K562 (cell line): ENCODE results near the gene TEDC1.

ENCODE experiments used
- ARNT ChIP-seq, 2 experiments: fragments of 450-650 bp; IDR thresholded peaks; 2 replicates each; pipeline ENCODE4 v1.6.1; 2016; ENCODE audit warnings: mild to moderate bottlenecking in 1 of 2
- CTCF ChIP-seq, 3 experiments: IDR thresholded peaks in 2 of 3; conservative IDR thresholded peaks in 1 of 3; 2 replicates each; pipeline ENCODE4 v1.5.1; 2011 to 2012; ENCODE audit warnings: low read length in 3 of 3, mild to moderate bottlenecking in 3 of 3, control low read depth in 2 of 3, improper control_type of control experiment in 1 of 3, inconsistent platforms in 1 of 3, low read depth in 1 of 3, mixed read lengths in 1 of 3, moderate library complexity in 1 of 3; ENCODE audit not compliant: insufficient read depth in 2 of 3
- ELF4 ChIP-seq: fragments of 450-650 bp; formaldehyde crosslinking; IDR thresholded peaks from 2 replicates; pipeline ENCODE4 v1.4.0; 2022; ENCODE audit warnings: missing genetic modification characterization
- IRF2 ChIP-seq: sonication (generic); formaldehyde crosslinking; IDR thresholded peaks from 2 replicates; pipeline ENCODE4 v1.8.1; 2022; ENCODE audit warnings: mild to moderate bottlenecking, missing genetic modification reagents
- MECOM ChIP-seq: fragments of 250-450 bp; sonication (Bioruptor Pico); IDR thresholded peaks from 2 replicates; pipeline ENCODE4 v1.8.0; 2022; ENCODE audit warnings: inconsistent platforms
- ZNF668 ChIP-seq: fragments of 250-450 bp; sonication (Bioruptor Pico); IDR thresholded peaks from 2 replicates; pipeline ENCODE4 v1.8.0; 2022; ENCODE audit warnings: mild to moderate bottlenecking, inconsistent platforms

- no peak for TF ChIP-seq MECOM
- TF ChIP-seq ELF4 (CRISPR knock-in tag) = no peak
- TF ChIP-seq ARNT (IDR thresholded peaks at IDR 0.05) = no peak
- no peak for TF ChIP-seq CTCF (IDR thresholded peaks at IDR 0.05 in 2 of 3, conservative IDR thresholded peaks at IDR 0.05 in 1 of 3; ENCODE audit: insufficient read depth in 2 of 3, low read depth in 1 of 3, low read length in 3 of 3)
- no peak for TF ChIP-seq ZNF668 (CRISPR knock-in tag)
- TF ChIP-seq IRF2 (CRISPR knock-in tag) = no peak
Observed at GRCh38 chr14:105500726-105501101, 9.7 kb downstream of the TEDC1 start.
